Adrenal gland (tissue), 5 donors: ENCODE data around the gene EDN2.

Experiments
- CTCF ChIP-seq, 6 experiments: fragments of 450-650 bp in 4 of 6; fragments of 200-600 bp in 2 of 6; sonication (generic) in 1 of 6; IDR thresholded peaks; 1 replicate in 5 of 6; 2 replicates in 1 of 6; pipeline versions ENCODE4 v1.5.1 to v1.8.0; 2016 to 2021; ENCODE audit warnings: antibody characterized with exemption in 6 of 6, mild to moderate bottlenecking in 2 of 6, moderate library complexity in 1 of 6
- POLR2A ChIP-seq, 2 donors: fragments of 450-650 bp; IDR thresholded peaks; one replicate each; pipeline ENCODE4 v1.6.1; 2017; ENCODE audit warnings: antibody characterized with exemption in 2 of 2, mild to moderate bottlenecking in 2 of 2, moderate library complexity in 1 of 2
- donor health status: DM: no; HTN: no; CAD: no.

GRCh38 chr1:41442697-41443251, 41.7 kb downstream of the EDN2 start:
- TF ChIP-seq CTCF (IDR thresholded peaks at IDR 0.05) (no peak), POLR2A (IDR thresholded peaks at IDR 0.05) (no peak)
